Activated CD4-positive, alpha-beta T cell treated with anti-CD3 and anti-CD28 coated beads, Interleukin-2, amount 50 U/mL, for 16 hours (primary cell): ENCODE results near the gene IVL.

Source experiments
- DNase-seq: peaks from one replicate; pipeline ENCODE4 v3.0.0-alpha.2; 2020

Gene IVL

GRCh38 chr1:152954436-152954835 is 46.1 kb downstream of the IVL start:
- DNase-seq, result no peak

- no peak for DNase-seq
Observed at GRCh38 chr1:152957561-152957960, 49.2 kb downstream of the IVL start.

- no peak for DNase-seq
Observed at GRCh38 chr1:152959273-152959672, 50.9 kb downstream of the IVL start.

GRCh38 chr1:152959801-152960451 is 51.6 kb downstream of the IVL start:
- no peak for DNase-seq

GRCh38 chr1:152960452-152961044 is 52.2 kb downstream of the IVL start:
- DNase-seq, result peak; percentile 8
